Epithelial cell of proximal tubule (primary cell): ENCODE results near the gene MALRD1. TPM values are rescaled to one million over a fixed set of nuclear protein-coding genes. Genes with fewer than 3 reads are reported as not detected.

Experiments
- DNase-seq: peaks from one replicate; pipeline ENCODE4 v3.0.0-alpha.2; 2011; ENCODE audit warnings: low read depth
- H3K4me3 ChIP-seq: 2 replicates; pipeline ENCODE4 v1.5.1; 2011; ENCODE audit warnings: low read depth, mild to moderate bottlenecking, low read length
- total RNA-seq: library from RNA; depleted of rRNA; stranded (reverse); fragments of >200 nt; gene quantifications from 2 replicates; pipeline ENCODE4 v1.2.3, GENCODE V29; 2015
- TF ChIP-seq, protein P1 (sequence below): conservative IDR thresholded peaks from 2 replicates; pipeline ENCODE4 v1.5.1; 2012; ENCODE audit warnings: low read depth, mild to moderate bottlenecking, low read length

The MALRD1 gene
- total RNA-seq, 1 donor from 2014 or later = 0.06 TPM

DNA sequence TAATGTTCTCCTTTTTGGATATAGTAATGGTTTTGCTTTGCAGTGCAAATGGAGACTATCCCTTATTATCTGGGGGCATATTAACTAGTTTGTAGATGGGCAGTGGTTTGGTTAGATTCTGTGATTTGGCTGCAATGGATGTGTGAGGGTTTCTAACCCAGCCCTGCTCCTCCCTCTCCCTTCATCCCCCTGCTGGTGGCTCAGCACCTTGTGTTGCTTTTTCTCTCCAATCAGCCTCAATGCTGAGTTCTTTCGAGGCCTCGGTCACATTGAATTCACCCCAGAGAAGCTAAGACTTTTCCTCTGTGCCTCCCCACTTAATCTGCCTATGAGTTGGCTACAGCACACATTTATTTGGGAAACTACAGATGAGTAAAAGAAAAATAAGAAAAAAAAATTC, 120.0 kb downstream of the MALRD1 start:
- no peak for DNase-seq
- TF ChIP-seq, protein P1, sequence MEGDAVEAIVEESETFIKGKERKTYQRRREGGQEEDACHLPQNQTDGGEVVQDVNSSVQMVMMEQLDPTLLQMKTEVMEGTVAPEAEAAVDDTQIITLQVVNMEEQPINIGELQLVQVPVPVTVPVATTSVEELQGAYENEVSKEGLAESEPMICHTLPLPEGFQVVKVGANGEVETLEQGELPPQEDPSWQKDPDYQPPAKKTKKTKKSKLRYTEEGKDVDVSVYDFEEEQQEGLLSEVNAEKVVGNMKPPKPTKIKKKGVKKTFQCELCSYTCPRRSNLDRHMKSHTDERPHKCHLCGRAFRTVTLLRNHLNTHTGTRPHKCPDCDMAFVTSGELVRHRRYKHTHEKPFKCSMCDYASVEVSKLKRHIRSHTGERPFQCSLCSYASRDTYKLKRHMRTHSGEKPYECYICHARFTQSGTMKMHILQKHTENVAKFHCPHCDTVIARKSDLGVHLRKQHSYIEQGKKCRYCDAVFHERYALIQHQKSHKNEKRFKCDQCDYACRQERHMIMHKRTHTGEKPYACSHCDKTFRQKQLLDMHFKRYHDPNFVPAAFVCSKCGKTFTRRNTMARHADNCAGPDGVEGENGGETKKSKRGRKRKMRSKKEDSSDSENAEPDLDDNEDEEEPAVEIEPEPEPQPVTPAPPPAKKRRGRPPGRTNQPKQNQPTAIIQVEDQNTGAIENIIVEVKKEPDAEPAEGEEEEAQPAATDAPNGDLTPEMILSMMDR = peak; percentile 38
- H3K4me3 ChIP-seq = no peak overlapping the region

DNA sequence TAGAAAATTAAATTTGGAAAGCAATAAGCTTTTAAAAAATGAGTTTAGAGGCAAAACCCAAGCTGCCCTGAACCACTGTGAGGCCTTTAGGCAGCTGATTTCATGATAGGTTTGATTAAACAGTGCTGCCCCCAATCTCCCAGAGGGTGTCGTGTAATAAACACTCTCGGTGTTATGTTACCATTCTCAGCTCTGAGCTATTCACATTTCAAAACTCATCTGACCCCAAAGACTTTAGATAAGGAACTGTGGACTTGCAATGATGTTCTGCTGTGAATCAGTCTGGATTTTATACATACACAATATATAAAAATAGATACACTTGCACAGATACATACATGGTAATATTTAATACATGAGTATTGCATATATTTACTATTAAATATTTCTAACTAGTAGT, 120.4 kb downstream of the MALRD1 start:
- TF ChIP-seq, protein P1 = no peak
- DNase-seq = no peak
- no peak overlapping the region for H3K4me3 ChIP-seq

DNA sequence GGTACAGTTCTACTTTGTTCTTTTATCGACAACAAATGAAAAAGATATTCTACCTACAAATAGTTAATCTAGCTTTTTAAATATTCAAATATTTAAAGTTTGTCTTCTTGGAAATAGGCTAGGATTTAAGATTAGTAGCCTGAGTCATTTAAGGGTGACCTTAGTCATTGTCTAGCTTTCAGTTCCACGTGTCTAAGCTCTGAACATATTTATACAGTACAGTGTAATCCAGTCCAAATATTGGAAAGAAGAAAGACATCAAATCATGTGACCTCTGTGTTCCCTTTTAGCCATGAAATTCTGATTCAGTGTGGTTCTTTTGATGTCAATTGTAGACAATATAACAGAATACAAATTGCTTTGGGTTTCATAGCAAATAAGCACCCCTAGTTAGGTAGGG, 121.1 kb downstream of the MALRD1 start:
- TF ChIP-seq, protein P1 = no peak
- no peak overlapping the region for H3K4me3 ChIP-seq
- DNase-seq = peak; percentile 4

DNA sequence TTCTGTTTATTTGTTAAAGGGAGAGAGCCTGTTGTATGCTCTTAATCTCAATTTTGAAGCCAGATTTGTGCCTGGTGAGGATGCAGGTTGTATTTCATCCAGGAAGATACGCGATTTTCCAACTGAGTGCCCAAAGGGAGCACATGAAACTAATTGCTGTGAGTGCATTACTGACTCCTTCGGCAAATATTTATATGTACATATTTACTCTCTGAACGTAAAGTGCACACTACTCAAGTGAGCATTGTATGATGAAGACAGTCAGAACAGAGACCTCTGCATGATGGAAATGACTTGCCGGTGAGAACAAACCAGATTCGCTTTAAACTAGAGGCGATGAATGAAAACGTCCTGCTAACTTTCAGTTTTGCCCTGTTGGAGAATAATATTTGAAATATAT, 130.1 kb downstream of the MALRD1 start:
- no peak for DNase-seq
- H3K4me3 ChIP-seq = no peak overlapping the region
- TF ChIP-seq, protein P1 = no peak

DNA sequence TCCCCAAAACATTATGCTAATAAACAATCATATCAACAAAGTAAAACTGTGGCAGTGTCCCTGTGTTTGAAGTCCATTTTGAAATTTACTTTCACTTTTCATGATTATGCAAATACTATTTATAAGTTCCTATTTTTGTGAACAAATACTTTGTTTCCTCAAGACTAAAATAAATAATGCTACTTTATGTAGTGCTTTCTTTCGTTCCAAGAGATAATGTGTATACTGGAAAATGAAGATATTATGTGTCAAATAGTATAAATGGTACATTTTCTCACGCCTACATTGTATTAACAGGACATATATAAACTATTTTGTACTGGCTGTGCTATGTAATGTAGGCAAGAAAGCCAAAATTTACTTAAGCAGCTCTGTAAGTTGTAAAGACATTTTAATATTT, 136.3 kb downstream of the MALRD1 start:
- H3K4me3 ChIP-seq = no peak overlapping the region
- TF ChIP-seq, protein P1 = no peak
- no peak for DNase-seq

DNA sequence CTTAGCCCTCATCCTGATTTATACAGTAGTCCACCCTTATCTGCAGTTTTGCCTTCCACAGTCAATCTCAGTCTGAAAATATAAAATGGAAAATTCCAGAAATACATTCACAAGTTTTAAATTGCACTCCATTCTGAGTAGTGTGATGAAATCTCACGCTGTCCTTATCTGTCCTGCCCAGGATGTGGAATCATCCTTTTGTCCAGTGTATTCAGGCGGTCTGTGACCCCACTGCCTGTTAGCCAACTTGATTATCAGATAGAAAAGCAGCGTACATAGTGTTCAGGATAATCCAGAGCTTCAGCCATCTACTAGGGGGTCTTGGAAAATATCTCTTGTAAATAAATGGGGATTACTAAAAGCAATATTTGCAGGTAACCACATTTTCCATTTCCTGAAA, 146.3 kb downstream of the MALRD1 start:
- no peak overlapping the region for H3K4me3 ChIP-seq
- TF ChIP-seq, protein P1 = no peak
- no peak for DNase-seq

DNA sequence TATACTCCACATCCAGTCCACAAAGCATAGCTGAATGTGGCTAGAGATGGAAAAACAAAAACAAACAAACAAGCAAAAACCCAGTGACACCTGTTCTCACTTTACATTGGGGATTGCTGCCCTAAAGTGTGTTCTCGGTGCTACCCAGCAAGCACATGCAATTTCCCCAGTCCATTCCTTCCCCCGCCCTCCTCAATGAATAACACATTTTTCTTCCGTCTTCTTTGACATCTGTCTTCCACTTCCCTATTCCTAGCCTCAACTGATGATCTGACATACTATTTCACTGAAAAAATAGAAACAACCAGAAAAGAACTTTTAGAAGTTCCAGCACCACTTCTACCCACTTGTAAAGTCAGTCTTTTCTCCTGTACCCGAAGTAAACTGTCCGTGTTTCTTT, 147.1 kb downstream of the MALRD1 start:
- no peak overlapping the region for H3K4me3 ChIP-seq
- no peak for DNase-seq
- TF ChIP-seq, protein P1 = no peak
